ENCODE results near the gene CBX4. TPM values are rescaled to one million over a fixed set of nuclear protein-coding genes. Genes with fewer than 3 reads are reported as not detected.

The CBX4 gene
- polyA plus RNA-seq, 1 donor (not counting 4 experiments of a cell fraction or from before 2014, with no cell fraction given) = 7.0 TPM

DNA sequence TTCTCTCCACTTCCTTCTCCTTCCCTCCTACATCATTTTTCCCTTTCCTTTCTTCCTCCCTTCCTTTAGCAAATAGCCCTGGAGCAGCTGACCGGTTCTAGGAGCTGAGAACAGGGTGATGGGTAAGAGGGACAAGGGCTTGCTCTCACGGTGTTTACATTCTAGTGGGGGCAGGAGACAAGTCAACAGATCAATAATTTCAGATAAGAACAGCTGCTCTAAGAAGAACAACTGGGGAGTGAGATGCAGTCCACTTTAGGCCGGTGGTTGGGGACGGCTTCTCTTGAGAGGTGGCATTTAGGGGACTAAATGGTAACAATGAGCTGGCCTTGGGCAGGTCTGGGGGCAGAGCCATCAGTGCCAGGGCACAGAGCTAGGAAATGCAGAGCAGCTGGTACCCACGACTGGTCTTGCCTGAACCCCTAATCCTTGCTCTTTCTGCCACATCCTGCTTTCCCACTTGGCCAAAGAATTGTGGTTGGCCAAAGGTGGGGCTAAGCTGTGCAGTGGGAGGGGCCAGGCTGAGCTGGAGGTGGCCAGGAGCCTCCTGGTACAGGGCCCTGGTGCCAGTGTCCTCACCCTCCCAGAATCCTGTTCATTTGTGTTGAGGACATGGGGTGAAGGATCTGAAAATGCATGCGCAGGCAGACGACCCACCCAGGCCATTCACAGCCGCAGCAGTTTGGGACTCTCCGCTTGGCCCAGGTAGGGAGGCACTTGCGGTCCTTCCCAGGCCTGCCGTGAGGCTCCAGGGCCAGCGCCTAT, 17.7 kb downstream of the CBX4 start:
- no peaks in the 10 kb centered on the region for H3K79me2 ChIP-seq (ENCODE audit: control insufficient read depth, insufficient read depth, low read length)
- H3K9ac ChIP-seq (ENCODE audit: control insufficient read depth, extremely low read depth, insufficient read depth, low read length) = no peak overlapping the region
- H3K36me3 ChIP-seq (ENCODE audit: control insufficient read depth in 2 of 2, extremely low read depth in 1 of 2, insufficient read depth in 2 of 2, low read length in 2 of 2) = no peaks in the 10 kb centered on the region
- no peaks in the 10 kb centered on the region for H3K9me3 ChIP-seq (ENCODE audit: control insufficient read depth, low read depth, low read length)
- TF ChIP-seq EZH2 (IDR thresholded peaks at IDR 0.05; ENCODE audit: low read length) = no peak
- no peak for TF ChIP-seq CTCF (optimal IDR thresholded peaks at IDR 0.05 in 1 of 3, IDR thresholded peaks at IDR 0.05 in 1 of 3, conservative IDR thresholded peaks at IDR 0.05 in 1 of 3; ENCODE audit: extremely low read depth in 1 of 3, insufficient read depth in 2 of 3, low read length in 3 of 3)
- no peaks in the 10 kb centered on the region for H3K4me1 ChIP-seq (ENCODE audit: control insufficient read depth, extremely low read depth, insufficient read depth, low read length)
- FAIRE-seq (no peak), DNase-seq (ENCODE audit: low read depth, low spot score) (no peak)
- H3K9me1 ChIP-seq (ENCODE audit: control insufficient read depth, extremely low read depth, insufficient read depth, low read length) = no peaks in the 10 kb centered on the region
- no peak overlapping the region for H3K27ac ChIP-seq (ENCODE audit: control insufficient read depth, insufficient read depth, low read length)
- H3K4me2 ChIP-seq (ENCODE audit: control insufficient read depth, extremely low read depth, insufficient read depth, low read depth, low read length) = no peak overlapping the region
- H3K27me3 ChIP-seq (ENCODE audit: control insufficient read depth, extremely low read depth, insufficient read depth, low read length) = peaks cover 44% of the 10 kb centered on the region
- dilution Hi-C loops (cut with MboI; ENCODE audit: extremely low pct_ligation_motif_present, low sequenced_read_pairs) = no loop called here
- peaks cover 2% of the 10 kb centered on the region for H4K20me1 ChIP-seq (ENCODE audit: control insufficient read depth, extremely low read depth, insufficient read depth, low read length)
- no peak overlapping the region for H2AFZ ChIP-seq (ENCODE audit: control insufficient read depth, low read length)
- H3K4me3 ChIP-seq (ENCODE audit: control insufficient read depth in 2 of 3, extremely low read depth in 1 of 3, insufficient read depth in 2 of 3, low read depth in 1 of 3, low read length in 3 of 3) = no peak overlapping the region

- no peak for DNase-seq (ENCODE audit: low read depth, low spot score)
- Histone ChIP-seq H3K27me3 (ENCODE audit: control insufficient read depth, extremely low read depth, insufficient read depth, low read length) (peaks cover 50% of the 10 kb centered on the region), H3K36me3 (ENCODE audit: control insufficient read depth in 2 of 2, extremely low read depth in 1 of 2, insufficient read depth in 2 of 2, low read length in 2 of 2) (no peaks in the 10 kb centered on the region), H3K79me2 (ENCODE audit: control insufficient read depth, insufficient read depth, low read length) (no peaks in the 10 kb centered on the region), H3K4me2 (ENCODE audit: control insufficient read depth, extremely low read depth, insufficient read depth, low read depth, low read length) (no peak overlapping the region), H3K9me3 (ENCODE audit: control insufficient read depth, low read depth, low read length) (no peaks in the 10 kb centered on the region), H4K20me1 (ENCODE audit: control insufficient read depth, extremely low read depth, insufficient read depth, low read length) (peaks cover 2% of the 10 kb centered on the region), H3K27ac (ENCODE audit: control insufficient read depth, insufficient read depth, low read length) (no peak overlapping the region), H2AFZ (ENCODE audit: control insufficient read depth, low read length) (no peak overlapping the region), H3K4me1 (ENCODE audit: control insufficient read depth, extremely low read depth, insufficient read depth, low read length) (no peaks in the 10 kb centered on the region), H3K9ac (ENCODE audit: control insufficient read depth, extremely low read depth, insufficient read depth, low read length) (no peak overlapping the region), H3K4me3 (ENCODE audit: control insufficient read depth in 2 of 3, extremely low read depth in 1 of 3, insufficient read depth in 2 of 3, low read depth in 1 of 3, low read length in 3 of 3) (no peak overlapping the region), H3K9me1 (ENCODE audit: control insufficient read depth, extremely low read depth, insufficient read depth, low read length) (no peaks in the 10 kb centered on the region)
- no peak for TF ChIP-seq CTCF (optimal IDR thresholded peaks at IDR 0.05 in 1 of 3, IDR thresholded peaks at IDR 0.05 in 1 of 3, conservative IDR thresholded peaks at IDR 0.05 in 1 of 3; ENCODE audit: extremely low read depth in 1 of 3, insufficient read depth in 2 of 3, low read length in 3 of 3)
- TF ChIP-seq EZH2 (IDR thresholded peaks at IDR 0.05; ENCODE audit: low read length) = no peak
- no peak for FAIRE-seq
- dilution Hi-C loops (cut with MboI; ENCODE audit: extremely low pct_ligation_motif_present, low sequenced_read_pairs) = no loop called here
These were observed 18.3 kb downstream of the CBX4 start for GRCh38 chr17:79820959-79821330.

All from keratinocyte (primary cell).